Tibial artery (tissue), 4 donors: ENCODE measurements around the gene SLC15A3.

Source experiments
- DNase-seq, 2 donors: peaks; one replicate each; pipeline ENCODE4 v3.0.0-alpha.2; 2019
- H3K27ac ChIP-seq, 2 donors: fragments of 200-600 bp; sonication (generic) in 1 of 2; 1 replicate in 1 of 2; 2 replicates in 1 of 2; pipeline ENCODE4 v1.5.1; 2018 to 2019; ENCODE audit warnings: mild to moderate bottlenecking in 1 of 2
- H3K27me3 ChIP-seq, 2 donors: fragments of 200-600 bp; sonication (generic) in 1 of 2; one replicate each; pipeline versions ENCODE4 v1.5.1 to v1.6.0; 2016 to 2019
- H3K36me3 ChIP-seq, 3 donors: fragments of 200-600 bp; sonication (generic) in 2 of 3; one replicate each; pipeline ENCODE4 v1.5.1; 2016 to 2019; ENCODE audit warnings: mild to moderate bottlenecking in 2 of 3
- H3K4me1 ChIP-seq, 4 donors: fragments of 200-600 bp; sonication (generic) in 2 of 4; 1 replicate in 3 of 4; 2 replicates in 1 of 4; pipeline ENCODE4 v1.5.1; 2016 to 2019
- H3K4me3 ChIP-seq, 2 donors: fragments of 200-600 bp; sonication (generic) in 1 of 2; 1 replicate in 1 of 2; 2 replicates in 1 of 2; pipeline ENCODE4 v1.5.1; 2018 to 2019; ENCODE audit warnings: mild to moderate bottlenecking in 2 of 2
- H3K9me3 ChIP-seq, 3 donors: fragments of 200-600 bp; sonication (generic) in 1 of 3; one replicate each; pipeline ENCODE4 v1.5.1; 2016 to 2019
- intact Hi-C: fragments of 100-400 bp; cut with DNase I; formaldehyde crosslinking; loops from one replicate; pipeline ENCODE4 v1.15.0; 2023; ENCODE audit warnings: low total_unique reads
- TF ChIP-seq, protein P1 (sequence below), 2 experiments: fragments of 200-600 bp in 1 of 2; fragments of 450-650 bp in 1 of 2; IDR thresholded peaks; one replicate each; pipeline ENCODE4 v1.5.1; 2017 to 2019; ENCODE audit warnings: antibody characterized with exemption in 2 of 2, mild to moderate bottlenecking in 1 of 2, moderate library complexity in 1 of 2

SLC15A3 gene

DNA sequence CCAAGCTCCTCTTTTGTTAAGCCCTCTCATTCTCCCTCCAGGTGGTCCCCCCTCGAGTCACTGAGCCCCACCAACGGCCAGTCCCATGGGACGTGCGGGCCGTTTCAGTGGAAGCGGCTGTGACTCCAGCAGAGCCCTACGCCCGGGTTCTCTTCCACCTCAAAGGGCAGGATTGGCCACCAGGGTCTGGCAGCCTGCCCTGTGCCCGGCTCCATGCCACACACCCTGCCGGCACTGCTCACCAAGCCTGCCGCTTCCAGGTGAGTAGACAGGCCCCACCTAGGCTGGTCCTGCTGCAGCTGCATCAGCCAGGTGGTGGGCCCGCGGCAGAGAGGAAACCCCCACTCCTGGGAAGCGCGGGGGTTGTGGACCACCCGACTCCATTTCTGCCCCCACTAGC is 24.4 kb downstream of the SLC15A3 start:
- TF ChIP-seq, protein P1, sequence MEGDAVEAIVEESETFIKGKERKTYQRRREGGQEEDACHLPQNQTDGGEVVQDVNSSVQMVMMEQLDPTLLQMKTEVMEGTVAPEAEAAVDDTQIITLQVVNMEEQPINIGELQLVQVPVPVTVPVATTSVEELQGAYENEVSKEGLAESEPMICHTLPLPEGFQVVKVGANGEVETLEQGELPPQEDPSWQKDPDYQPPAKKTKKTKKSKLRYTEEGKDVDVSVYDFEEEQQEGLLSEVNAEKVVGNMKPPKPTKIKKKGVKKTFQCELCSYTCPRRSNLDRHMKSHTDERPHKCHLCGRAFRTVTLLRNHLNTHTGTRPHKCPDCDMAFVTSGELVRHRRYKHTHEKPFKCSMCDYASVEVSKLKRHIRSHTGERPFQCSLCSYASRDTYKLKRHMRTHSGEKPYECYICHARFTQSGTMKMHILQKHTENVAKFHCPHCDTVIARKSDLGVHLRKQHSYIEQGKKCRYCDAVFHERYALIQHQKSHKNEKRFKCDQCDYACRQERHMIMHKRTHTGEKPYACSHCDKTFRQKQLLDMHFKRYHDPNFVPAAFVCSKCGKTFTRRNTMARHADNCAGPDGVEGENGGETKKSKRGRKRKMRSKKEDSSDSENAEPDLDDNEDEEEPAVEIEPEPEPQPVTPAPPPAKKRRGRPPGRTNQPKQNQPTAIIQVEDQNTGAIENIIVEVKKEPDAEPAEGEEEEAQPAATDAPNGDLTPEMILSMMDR (IDR thresholded peaks at IDR 0.05) = no peak
- peaks cover 5 to 9% (median 8%) of the 10 kb centered on the region in 3 donors for H3K36me3 ChIP-seq
- H3K9me3 ChIP-seq = no peaks in the 10 kb centered on the region
- intact Hi-C loops = loop anchor here (10.0 kb wide), 1 partner anchor 197 kb away; no protein-coding TSS in a partner anchor
- H3K4me1 ChIP-seq = peaks cover 0 to 21% (median 18%) of the 10 kb centered on the region in 4 donors
- no peak overlapping the region for H3K4me3 ChIP-seq
- DNase-seq = no peak
- H3K27me3 ChIP-seq = peaks cover 0 to 27% of the 10 kb centered on the region in 2 donors
- H3K27ac ChIP-seq = no peak overlapping the region

DNA sequence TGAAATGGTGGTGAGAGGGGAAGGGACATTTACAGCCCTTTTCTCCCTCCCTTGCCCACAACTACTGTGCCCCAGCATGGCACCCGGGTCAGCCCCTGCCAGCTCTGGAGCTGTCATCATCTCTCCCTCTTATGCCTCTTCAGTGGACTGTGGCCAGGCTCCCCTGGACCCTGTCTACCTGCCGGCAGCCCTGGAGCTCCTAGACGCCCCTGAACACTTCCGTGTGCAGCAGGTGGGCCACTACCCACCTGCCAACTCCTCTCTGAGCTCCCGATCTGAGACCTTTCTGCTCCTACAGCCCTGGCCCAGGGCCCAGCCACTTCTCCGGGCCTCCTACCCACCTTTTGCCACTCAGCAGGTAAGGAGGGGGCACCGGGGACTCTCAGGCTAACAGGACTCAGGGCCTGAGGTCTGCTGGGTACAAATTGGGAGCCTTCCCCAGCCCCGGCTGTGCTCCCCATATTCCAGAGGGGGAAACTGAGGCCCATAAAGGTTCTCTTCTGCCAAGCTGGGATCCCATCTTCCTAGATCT is 24.8 kb downstream of the SLC15A3 start:
- no peak for DNase-seq
- H3K4me3 ChIP-seq = no peak overlapping the region
- intact Hi-C loops = loop anchor here (10.0 kb wide), 1 partner anchor 198 kb away; no protein-coding TSS in a partner anchor
- no peaks in the 10 kb centered on the region for H3K9me3 ChIP-seq
- TF ChIP-seq, protein P1 (IDR thresholded peaks at IDR 0.05) = no peak
- no peak overlapping the region for H3K27ac ChIP-seq
- peaks cover 0 to 31% of the 10 kb centered on the region in 2 donors for H3K27me3 ChIP-seq
- peaks cover 0 to 21% (median 18%) of the 10 kb centered on the region in 4 donors for H3K4me1 ChIP-seq
- H3K36me3 ChIP-seq = peaks cover 9 to 14% (median 12%) of the 10 kb centered on the region in 3 donors

DNA sequence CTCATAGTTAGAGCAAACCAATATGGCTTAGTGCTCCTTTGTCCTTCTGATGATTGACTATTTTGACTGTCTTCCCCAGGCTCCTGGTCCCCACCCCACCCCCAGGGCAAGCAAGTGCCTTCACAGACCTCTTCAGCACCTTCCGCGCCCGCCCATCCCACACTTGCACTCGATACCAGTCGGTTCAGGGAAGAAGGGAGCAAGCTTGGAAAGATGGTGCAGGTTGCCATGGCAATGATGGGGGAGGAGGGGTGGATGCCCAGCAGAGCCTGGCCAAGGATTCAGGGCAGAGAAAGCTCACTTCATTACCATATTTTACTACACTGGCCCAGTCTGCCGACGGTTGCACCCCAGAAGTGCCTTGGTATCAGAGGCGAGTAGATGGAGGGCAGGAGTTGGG is 25.5 kb downstream of the SLC15A3 start:
- H3K4me3 ChIP-seq = no peak overlapping the region
- H3K4me1 ChIP-seq = peaks cover 0 to 21% (median 18%) of the 10 kb centered on the region in 4 donors
- peaks cover 16 to 20% (median 19%) of the 10 kb centered on the region in 3 donors for H3K36me3 ChIP-seq
- peaks cover 0 to 31% of the 10 kb centered on the region in 2 donors for H3K27me3 ChIP-seq
- H3K27ac ChIP-seq = no peak overlapping the region
- DNase-seq = no peak
- TF ChIP-seq, protein P1 (IDR thresholded peaks at IDR 0.05) = no peak
- H3K9me3 ChIP-seq = no peaks in the 10 kb centered on the region
- intact Hi-C loops = loop anchor here (10.0 kb wide), 1 partner anchor 198 kb away; no protein-coding TSS in a partner anchor

DNA sequence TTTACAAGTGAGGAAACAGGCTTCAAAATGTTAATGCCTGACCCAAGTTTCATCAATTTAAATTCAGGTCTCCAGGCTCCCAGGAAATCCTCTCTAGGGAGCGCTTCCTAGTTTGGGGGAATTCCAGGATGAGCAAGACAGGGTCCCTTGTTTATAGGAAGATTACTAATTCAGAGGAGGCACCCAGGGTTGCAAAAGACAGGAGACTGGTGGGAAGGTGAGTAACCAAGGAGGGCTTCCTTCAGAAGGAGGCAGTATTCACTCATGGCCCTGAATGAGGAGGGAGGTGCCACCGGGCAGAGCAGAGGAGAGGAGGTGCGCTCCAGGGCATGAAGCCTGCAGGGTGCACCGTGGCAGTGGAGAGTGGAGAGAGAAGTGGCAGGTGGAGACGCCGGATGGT is 26.1 kb downstream of the SLC15A3 start:
- no peak for DNase-seq
- peaks cover 0 to 21% (median 18%) of the 10 kb centered on the region in 4 donors for H3K4me1 ChIP-seq
- intact Hi-C loops = loop anchor here (10.0 kb wide), 1 partner anchor 199 kb away; no protein-coding TSS in a partner anchor
- no peaks in the 10 kb centered on the region for H3K9me3 ChIP-seq
- TF ChIP-seq, protein P1 (IDR thresholded peaks at IDR 0.05) = no peak
- H3K36me3 ChIP-seq = peaks cover 22 to 26% (median 25%) of the 10 kb centered on the region in 3 donors
- H3K27me3 ChIP-seq = peaks cover 0 to 31% of the 10 kb centered on the region in 2 donors
- H3K27ac ChIP-seq = no peak overlapping the region
- H3K4me3 ChIP-seq = no peak overlapping the region

DNA sequence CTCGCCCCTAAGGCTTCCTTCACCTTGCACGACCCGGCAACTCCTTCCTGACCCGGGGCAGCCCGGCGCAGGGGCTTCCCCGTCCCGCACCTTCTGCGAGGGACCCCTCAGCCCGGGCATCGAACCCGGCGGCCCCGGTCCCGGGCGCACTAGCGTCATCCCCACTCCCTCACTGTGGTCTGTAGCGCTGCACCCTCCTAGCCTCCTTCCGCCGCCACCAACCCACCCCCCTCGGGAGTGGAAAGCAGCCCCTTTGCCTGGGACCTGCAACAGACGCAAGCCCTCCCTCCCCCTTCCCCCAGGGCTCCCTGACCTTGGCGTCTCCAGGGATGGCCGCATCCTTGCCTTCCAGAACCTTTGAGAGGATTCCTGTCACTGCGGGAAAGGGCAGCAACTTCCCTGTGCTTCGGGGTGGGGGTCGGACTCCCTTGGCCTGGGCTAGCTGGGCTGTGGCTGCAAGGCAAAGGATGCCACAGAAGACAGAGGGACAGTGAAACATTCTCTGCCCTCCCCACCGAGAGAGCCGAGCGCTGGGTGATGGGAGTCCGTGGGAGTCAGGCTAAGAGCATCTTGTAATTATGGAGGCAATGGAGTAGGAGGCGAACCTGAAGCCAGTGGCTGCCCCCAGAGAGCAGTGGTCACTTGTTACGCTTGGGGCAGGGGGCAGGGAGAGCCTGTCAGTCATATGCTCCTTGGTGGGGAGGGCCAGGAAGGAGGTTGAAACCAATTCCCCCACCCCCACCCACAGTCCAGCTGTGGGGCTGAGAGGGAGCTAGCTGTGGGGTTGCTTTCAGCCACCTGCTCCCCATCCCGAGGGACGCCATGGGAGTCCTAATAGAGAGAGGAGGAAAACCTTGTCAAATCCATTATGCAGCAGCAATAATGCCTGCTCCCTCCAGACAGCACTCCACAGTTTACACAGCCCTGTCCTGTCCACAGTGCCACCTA is 26.8 kb downstream of the SLC15A3 start:
- Histone ChIP-seq H3K4me1 (peaks cover 0 to 21% (median 18%) of the 10 kb centered on the region in 4 donors), H3K36me3 (peaks cover 29 to 33% (median 32%) of the 10 kb centered on the region in 3 donors), H3K9me3 (no peaks in the 10 kb centered on the region), H3K27ac (no peak overlapping the region), H3K4me3 (peak overlapping the region; percentile 52 to 70), H3K27me3 (peaks cover 0 to 31% of the 10 kb centered on the region in 2 donors)
- TF ChIP-seq, protein P1 (IDR thresholded peaks at IDR 0.05) = no peak
- intact Hi-C loops = loop anchor here (10.0 kb wide), 1 partner anchor 200 kb away; no protein-coding TSS in a partner anchor
- no peak for DNase-seq
